ENCODE measurements around the gene CCR2.

GRCh38 chr3:46321461-46322104 lies 32.3 kb upstream of the CCR2 start:
- no peak for TF ChIP-seq POLR2AphosphoS5 (IDR thresholded peaks at IDR 0.05; ENCODE audit: borderline replicate concordance, low read depth, low read length)
- no peak for TF ChIP-seq EZH2 (IDR thresholded peaks at IDR 0.05)

Data from SK-N-MC (cell line).